Vein endothelial cell (primary cell): ENCODE measurements around the gene GOLPH3L. TPM values are rescaled to one million over a fixed set of nuclear protein-coding genes. Genes with fewer than 3 reads are reported as not detected.

ENCODE experiments used
- small RNA-seq: library from RNA; depleted of rRNA; stranded (forward); fragments of <200 nt; gene quantifications from one replicate; pipeline ENCODE3, GENCODE V24; 2012
- total RNA-seq: library from RNA; depleted of rRNA; stranded (reverse); fragments of >200 nt; gene quantifications from 2 replicates; pipeline ENCODE4 v1.2.3, GENCODE V29; 2012

The GOLPH3L gene
- 24.2 and 29.9 TPM in 2 replicates for total RNA-seq

DNA sequence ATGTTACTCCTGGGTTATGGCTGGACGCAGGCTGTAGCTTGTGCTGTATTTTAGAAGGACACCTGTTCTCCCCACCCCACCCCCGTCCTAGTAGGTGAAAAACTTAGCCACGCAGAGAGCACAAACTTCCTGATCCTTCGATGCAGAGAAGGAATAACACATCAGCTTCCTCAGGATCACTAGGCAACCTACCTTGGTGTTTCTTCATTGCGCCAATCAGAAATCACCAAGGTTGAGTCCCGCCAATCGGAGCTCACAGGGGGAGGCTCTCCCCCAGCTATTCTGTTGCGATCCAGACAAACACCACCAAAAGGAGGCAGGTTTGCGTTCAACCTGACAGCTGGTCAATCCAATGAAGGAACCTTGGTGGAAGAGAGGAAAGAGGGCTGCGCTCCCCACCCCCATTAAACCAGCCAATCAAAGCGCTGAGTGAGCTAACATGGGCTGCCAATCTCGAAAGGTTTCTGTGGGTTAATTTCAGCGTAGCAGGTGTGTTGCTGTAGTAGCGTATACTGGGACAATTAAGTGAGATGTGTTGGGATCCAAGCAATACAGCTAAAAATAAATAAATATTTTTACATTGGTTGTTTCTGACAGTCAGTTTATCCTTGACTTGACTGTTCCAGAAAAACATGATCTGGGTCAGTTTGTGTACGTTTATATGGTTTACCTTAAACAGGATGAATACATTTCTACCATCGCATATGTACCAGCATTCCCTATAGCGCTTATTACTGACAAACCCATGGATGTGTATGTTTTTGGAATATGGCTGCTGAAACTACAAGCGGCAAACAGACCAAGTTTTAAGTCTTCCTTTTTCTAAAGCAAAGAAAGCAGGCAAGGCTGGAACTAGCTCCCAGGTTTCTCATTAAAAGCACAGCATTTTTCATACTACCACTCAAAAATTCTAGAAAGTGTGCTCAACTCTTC lies at the start of gene GOLPH3L:
Gene GOLPH3L, minus strand, starts transcription at position 160 of the 933 bp plus-strand sequence. CDS start 2,316 bp downstream, outside the sequence.

GRCh38 chr1:150720703-150721102 lies 23.7 kb upstream of the GOLPH3L start, which contains the start of gene HORMAD1:
HORMAD1 (minus strand) TSS chr1:150720895; CDS start chr1:150719505, 1,390 bp downstream.

GRCh38 chr1:150629115-150629928 lies 67.6 kb downstream of the GOLPH3L start, which contains the start of gene ENSA:
ENSA (minus strand) TSS chr1:150629612; CDS start chr1:150629470, 142 bp downstream.

Small RNAs within 50 kb of the gene (small RNA-seq; reads per million reads assigned to genes)
- gene RF00015 (not detected), gene RF00561 (not detected), gene RNU6-1042P (not detected)

Other genes starting within 250 kb of the GOLPH3L start
- gene TARS2, start 209.7 kb downstream of the GOLPH3L start, total RNA-seq, result 10.4 and 14.4 TPM in 2 replicates
- 0.65 and 1.1 TPM in 2 replicates for gene ECM1, start 189.0 kb downstream of the GOLPH3L start, total RNA-seq
- gene FALEC, start 181.4 kb downstream of the GOLPH3L start, total RNA-seq, result not detected in 2 replicates
- 0.38 and 0.65 TPM in 2 replicates for gene ADAMTSL4, start 147.7 kb downstream of the GOLPH3L start, total RNA-seq
- gene MCL1, start 117.5 kb downstream of the GOLPH3L start, total RNA-seq, result 179 and 180 TPM in 2 replicates
- gene ENSA, start 67.5 kb downstream of the GOLPH3L start, total RNA-seq, result 93.7 and 103 TPM in 2 replicates
- 0.10 and 0.33 TPM in 2 replicates for gene HORMAD1, start 23.7 kb upstream of the GOLPH3L start, total RNA-seq
- gene CTSS, start 68.6 kb upstream of the GOLPH3L start, total RNA-seq, result 19.6 and 27.0 TPM in 2 replicates
- 2.0 and 3.7 TPM in 2 replicates for gene CTSK, start 111.1 kb upstream of the GOLPH3L start, total RNA-seq
- gene ARNT, start 179.4 kb upstream of the GOLPH3L start, total RNA-seq, result 30.1 and 38.2 TPM in 2 replicates
- not detected in 2 replicates for gene CTXND2, start 190.0 kb upstream of the GOLPH3L start, total RNA-seq
- gene SETDB1, start 229.2 kb upstream of the GOLPH3L start, total RNA-seq, result 44.4 and 45.6 TPM in 2 replicates